Measurements from ENCODE around the gene RAX. TPM values are rescaled to one million over a fixed set of nuclear protein-coding genes. Genes with fewer than 3 reads are reported as not detected.

The RAX gene
- total RNA-seq, 1 experiment from 2014 or later, result 0.37 TPM

- Mint-ChIP-seq H3K9me3 (peaks cover 0 to 5% of the 10 kb centered on the region in 2 experiments; a peak in 2 of 5 replicates), H3K27ac (no peak overlapping the region; a peak in 1 of 7 replicates), H3K36me3 (ENCODE audit: insufficient read depth in 1 of 3, low read depth in 3 of 3) (no peaks in the 10 kb centered on the region; a peak in 1 of 7 replicates), H3K4me3 (peak overlapping the region in 1 of 2 experiments; percentile 68; a peak in 3 of 5 replicates), H3K27me3 (ENCODE audit: low read depth) (peaks cover 97% of the 10 kb centered on the region), H3K4me1 (peaks cover 44 to 48% of the 10 kb centered on the region in 2 experiments)
- no peaks in the 10 kb centered on the region for H4K20me1 ChIP-seq (ENCODE audit: control insufficient read depth, insufficient read depth, insufficient read length)
- no peak overlapping the region for H2BK15ac ChIP-seq (ENCODE audit: low read depth, low read length)
- H2AFZ ChIP-seq (ENCODE audit: low read length), result no peak overlapping the region
- no peaks in the 10 kb centered on the region for H3K9me3 ChIP-seq (ENCODE audit: control insufficient read depth, low read depth, low read length)
- H2BK5ac ChIP-seq (ENCODE audit: insufficient read length, low read length), result no peak overlapping the region
- no peak overlapping the region for H3K56ac ChIP-seq (ENCODE audit: insufficient read length, low read depth, low read length)
- 0 out of 2 replicates have a peak, but pooled peaks cover 2% of the 10 kb centered on the region for H3K4me1 ChIP-seq (ENCODE audit: insufficient read depth, low read length)
- H3K9ac ChIP-seq (ENCODE audit: extremely low read depth, insufficient read length, low read length), result no peak overlapping the region
- no peak for DNase-seq
- H3K14ac ChIP-seq (ENCODE audit: insufficient read depth, low read length), result no peak overlapping the region
- H3K79me2 ChIP-seq (ENCODE audit: insufficient read depth, low read length), result no peaks in the 10 kb centered on the region
- peaks cover 84% of the 10 kb centered on the region for H3K27me3 ChIP-seq (ENCODE audit: insufficient read depth, low read length)
- H3K23me2 ChIP-seq (ENCODE audit: insufficient read length, low read depth, low read length, poor library complexity, severe bottlenecking), result peaks cover 18% of the 10 kb centered on the region
- no peaks in the 10 kb centered on the region for H3K79me1 ChIP-seq (ENCODE audit: insufficient read depth, low read depth, low read length, poor library complexity, severe bottlenecking)
- no peak overlapping the region for H3T11ph ChIP-seq (ENCODE audit: low read length)
- H3K23ac ChIP-seq (ENCODE audit: insufficient read length, low read depth, low read length), result no peak overlapping the region
- TF ChIP-seq CTCF (conservative IDR thresholded peaks at IDR 0.05), result no peak
- no peak overlapping the region for H3K27ac ChIP-seq (ENCODE audit: insufficient read length, low read depth, low read length)
- H3K4me2 ChIP-seq (ENCODE audit: insufficient read depth, insufficient read length, low read length), result peak overlapping the region; percentile 50
- WGBS (ENCODE audit: extremely low coverage, insufficient read length, low lambda C conversion rate), result no CpG with 5 or more reads among the region's 14 CpGs
- no peak overlapping the region for H2BK120ac ChIP-seq (ENCODE audit: low read depth, low read length, poor library complexity, severe bottlenecking)
- no peak overlapping the region for H4K91ac ChIP-seq (ENCODE audit: insufficient read length, low read depth, low read length)
- no peak overlapping the region for H2BK12ac ChIP-seq (ENCODE audit: insufficient read length, low read depth, low read length)
- no peak overlapping the region for H4K8ac ChIP-seq (replicated peaks; ENCODE audit: insufficient read length, low read depth, low read length)
- H4K5ac ChIP-seq (ENCODE audit: insufficient read length, low read depth, low read length), result no peak overlapping the region
- H3K18ac ChIP-seq (ENCODE audit: insufficient read length, low read depth, low read length), result no peak overlapping the region
- H3K4ac ChIP-seq (ENCODE audit: low read depth, low read length), result no peak overlapping the region
- H2AK5ac ChIP-seq (ENCODE audit: insufficient read length, low read length), result no peak overlapping the region
- no peak overlapping the region for H2BK20ac ChIP-seq (ENCODE audit: low read depth, low read length, poor library complexity, severe bottlenecking)
Measured at GRCh38 chr18:59271606-59272220, 1.5 kb downstream of the RAX start.
